Esophagus squamous epithelium (tissue), 4 donors: ENCODE data around the gene MAP2K7.

ENCODE experiments used
- POLR2A ChIP-seq, 4 donors: fragments of 450-650 bp; IDR thresholded peaks; one replicate each; pipeline ENCODE4 v1.6.1; 2017; ENCODE audit warnings: antibody characterized with exemption in 4 of 4, mild to moderate bottlenecking in 4 of 4, moderate library complexity in 3 of 4
- TF ChIP-seq, protein P1 (sequence below), 6 experiments: fragments of 450-650 bp in 4 of 6; fragments of 200-600 bp in 2 of 6; sonication (generic) in 2 of 6; IDR thresholded peaks; one replicate each; pipeline ENCODE4 v1.5.1; 2016 to 2019; ENCODE audit warnings: antibody characterized with exemption in 6 of 6, mild to moderate bottlenecking in 4 of 6, moderate library complexity in 4 of 6

DNA sequence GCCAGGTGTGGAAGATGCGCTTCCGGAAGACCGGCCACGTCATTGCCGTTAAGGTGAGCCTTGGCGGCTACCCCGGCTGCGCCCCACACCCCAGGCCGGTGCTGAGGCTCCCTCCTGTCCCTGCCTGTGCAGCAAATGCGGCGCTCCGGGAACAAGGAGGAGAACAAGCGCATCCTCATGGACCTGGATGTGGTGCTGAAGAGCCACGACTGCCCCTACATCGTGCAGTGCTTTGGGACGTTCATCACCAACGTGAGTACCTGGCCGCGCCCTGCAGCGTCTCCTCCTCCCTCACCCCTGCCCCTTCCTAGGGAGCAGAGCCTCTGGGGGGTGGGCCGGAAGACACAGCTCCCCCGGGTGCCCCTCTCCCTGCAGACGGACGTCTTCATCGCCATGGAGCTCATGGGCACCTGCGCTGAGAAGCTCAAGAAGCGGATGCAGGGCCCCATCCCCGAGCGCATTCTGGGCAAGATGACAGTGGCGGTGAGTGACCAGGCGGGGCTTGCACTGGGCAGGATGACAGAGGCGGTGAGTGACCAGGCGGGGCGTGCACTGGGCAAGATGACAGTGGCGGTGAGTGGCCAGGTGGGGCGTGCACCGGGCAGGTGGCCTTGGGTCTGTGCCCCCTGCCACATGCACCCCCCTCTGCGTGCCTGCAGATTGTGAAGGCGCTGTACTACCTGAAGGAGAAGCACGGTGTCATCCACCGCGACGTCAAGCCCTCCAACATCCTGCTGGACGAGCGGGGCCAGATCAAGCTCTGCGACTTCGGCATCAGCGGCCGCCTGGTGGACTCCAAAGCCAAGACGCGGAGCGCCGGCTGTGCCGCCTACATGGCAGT, 6.9 kb downstream of the MAP2K7 start:
- TF ChIP-seq, protein P1, sequence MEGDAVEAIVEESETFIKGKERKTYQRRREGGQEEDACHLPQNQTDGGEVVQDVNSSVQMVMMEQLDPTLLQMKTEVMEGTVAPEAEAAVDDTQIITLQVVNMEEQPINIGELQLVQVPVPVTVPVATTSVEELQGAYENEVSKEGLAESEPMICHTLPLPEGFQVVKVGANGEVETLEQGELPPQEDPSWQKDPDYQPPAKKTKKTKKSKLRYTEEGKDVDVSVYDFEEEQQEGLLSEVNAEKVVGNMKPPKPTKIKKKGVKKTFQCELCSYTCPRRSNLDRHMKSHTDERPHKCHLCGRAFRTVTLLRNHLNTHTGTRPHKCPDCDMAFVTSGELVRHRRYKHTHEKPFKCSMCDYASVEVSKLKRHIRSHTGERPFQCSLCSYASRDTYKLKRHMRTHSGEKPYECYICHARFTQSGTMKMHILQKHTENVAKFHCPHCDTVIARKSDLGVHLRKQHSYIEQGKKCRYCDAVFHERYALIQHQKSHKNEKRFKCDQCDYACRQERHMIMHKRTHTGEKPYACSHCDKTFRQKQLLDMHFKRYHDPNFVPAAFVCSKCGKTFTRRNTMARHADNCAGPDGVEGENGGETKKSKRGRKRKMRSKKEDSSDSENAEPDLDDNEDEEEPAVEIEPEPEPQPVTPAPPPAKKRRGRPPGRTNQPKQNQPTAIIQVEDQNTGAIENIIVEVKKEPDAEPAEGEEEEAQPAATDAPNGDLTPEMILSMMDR (IDR thresholded peaks at IDR 0.05) = no peak
- no peak for TF ChIP-seq POLR2A (IDR thresholded peaks at IDR 0.05)
